ENCODE data around the gene DCLK2. TPM values are rescaled to one million over a fixed set of nuclear protein-coding genes. Genes with fewer than 3 reads are reported as not detected.

Gene DCLK2
- total and polyA plus RNA-seq, 2 of the 13 experiments (the other 11 are each of a cell fraction or from before 2014, with no cell fraction given) = not detected

GRCh38 chr4:150302553-150302952 lies 224.3 kb downstream of the DCLK2 start:
- BruUV-seq (replicated peaks) = no TSS peak
- no peak for TF ChIP-seq CCDC6 (CRISPR knock-in tag; IDR thresholded peaks at IDR 0.05)
- no peak for TF ChIP-seq HIC2 (CRISPR knock-in tag; IDR thresholded peaks at IDR 0.05; ENCODE audit: low read depth)
- TF ChIP-seq HINFP (CRISPR knock-in tag; IDR thresholded peaks at IDR 0.05; ENCODE audit: low read depth) = no peak
- 0 out of 2 replicates have a peak, but pooled peaks have one; percentile 50 for TF ChIP-seq SMAD3 (CRISPR knock-in tag; IDR thresholded peaks at IDR 0.05)
- peak; percentile 41 for TF ChIP-seq ELF3 (CRISPR knock-in tag; IDR thresholded peaks at IDR 0.05)
- TF ChIP-seq CEBPG (CRISPR knock-in tag; IDR thresholded peaks at IDR 0.05) = peak; percentile 82
- 0 out of 2 replicates have a peak, but pooled peaks have one; percentile 31 for TF ChIP-seq ZGPAT (CRISPR knock-in tag; IDR thresholded peaks at IDR 0.05)
- TF ChIP-seq ZNF496 (CRISPR knock-in tag; IDR thresholded peaks at IDR 0.05; ENCODE audit: insufficient replicate concordance) = no peak
- TF ChIP-seq BHLHE40 (IDR thresholded peaks at IDR 0.05; ENCODE audit: low read length) = peak; percentile 42; the same call in 1 of the 2 replicates
- peak; percentile 80; the same call in 1 of the 2 replicates for TF ChIP-seq FOSL1 (CRISPR knock-in tag; IDR thresholded peaks at IDR 0.05; ENCODE audit: borderline replicate concordance)
- TF ChIP-seq ZNF576 (CRISPR knock-in tag; IDR thresholded peaks at IDR 0.05) = no peak
- TF ChIP-seq TRIM24 (CRISPR knock-in tag; IDR thresholded peaks at IDR 0.05) = 0 out of 2 replicates have a peak, but pooled peaks have one; percentile 34
- TF ChIP-seq ZNF512 (CRISPR knock-in tag; IDR thresholded peaks at IDR 0.05) = no peak
- no peak for TF ChIP-seq KLF13 (CRISPR knock-in tag; IDR thresholded peaks at IDR 0.05)
- peak; percentile 100 for TF ChIP-seq HOMEZ (CRISPR knock-in tag; IDR thresholded peaks at IDR 0.05; ENCODE audit: low read depth)
- TF ChIP-seq GPN1 (CRISPR knock-in tag; IDR thresholded peaks at IDR 0.05; ENCODE audit: borderline replicate concordance) = no peak
- TF ChIP-seq AGO1 (IDR thresholded peaks at IDR 0.05; ENCODE audit: low read depth, low read length, poor library complexity, severe bottlenecking) = no peak

More at GRCh38 chr4:150302553-150302952, 224.3 kb downstream of the DCLK2 start:
- Histone ChIP-seq H3K9me3 (ENCODE audit: low read length) (no peaks in the 10 kb centered on the region), H4K20me1 (ENCODE audit: insufficient read depth, low read length) (no peaks in the 10 kb centered on the region), H3K27ac (ENCODE audit: extremely low read length, insufficient read depth, low read length) (no peak overlapping the region), H3K4me3 (replicated peaks in 1 of 3; ENCODE audit: insufficient read depth in 1 of 3, low read depth in 2 of 3, low read length in 3 of 3) (no peak overlapping the region), H3K27me3 (ENCODE audit: control insufficient read depth in 1 of 2, insufficient read depth in 2 of 2, low read length in 2 of 2) (no peaks in the 10 kb centered on the region; a peak in 1 of 5 replicates), H3K4me1 (ENCODE audit: insufficient read depth, low read length) (no peaks in the 10 kb centered on the region), H2AFZ (ENCODE audit: low read length) (no peak overlapping the region), H3K4me2 (ENCODE audit: low read depth, low read length) (no peak overlapping the region), H3K79me2 (ENCODE audit: insufficient read depth, low read length) (no peaks in the 10 kb centered on the region), H3K36me3 (replicated peaks in 1 of 2; ENCODE audit: control insufficient read depth in 1 of 2, insufficient read depth in 2 of 2, low read length in 2 of 2) (no peaks in the 10 kb centered on the region), H3K9ac (ENCODE audit: insufficient read depth, low read depth, low read length) (no peak overlapping the region)
- WGBS (ENCODE audit: low lambda C conversion rate) = 84% methylated on average over 4 of the region's 4 CpGs
- FAIRE-seq (no peak), ATAC-seq (peak; percentile 44; the same call in 1 of the 3 replicates), DNase-seq (ENCODE audit: low spot score) (peak; percentile 74)
- intact Hi-C loops (cut with micrococcal nuclease; ENCODE audit: unreplicated experiment) (no loop called here), in situ Hi-C loops (cut with HindIII; ENCODE audit: extremely low pct_ligation_motif_present, low pct_unique_long_range_greater_than_20kb) (no loop called here)
- ChIA-PET CTCF (ENCODE audit: low intra/inter-chr PET ratio, low total read pairs) (no interaction called here), POLR2A (no interaction called here)
